GM18505 (cell line): Measurements from ENCODE around the gene ALG13.
"Not testable (repeated sequence)": the region's sequence is repeated elsewhere in the genome, so short reads cannot be mapped to it uniquely, and the experiment has no call there.

ENCODE experiments used
- ATAC-seq: cut with Tn5 transposase; IDR thresholded peaks from one replicate; pipeline ENCODE4 v1.9.1; 2021; ENCODE audit not compliant: unreplicated experiment
- POLR2A ChIP-seq: IDR thresholded peaks from 4 replicates; pipeline ENCODE4 v1.6.1; 2011; ENCODE audit warnings: borderline replicate concordance; ENCODE audit not compliant: insufficient read depth, insufficient read length; ENCODE audit errors: extremely low read depth

Gene ALG13

GRCh38 chrX:111680988-111681779, at the start of gene ALG13:
TSS of gene ALG13 (plus strand) at chrX:111681170. CDS start at chrX:111681219, 49 bp downstream.
- peak; percentile 95 for TF ChIP-seq POLR2A
- peak; percentile 98 for ATAC-seq

- no peak for ATAC-seq
- no peak for TF ChIP-seq POLR2A
These were observed 45.9 kb upstream of the ALG13 start for GRCh38 chrX:111634823-111635729.

- no peak for TF ChIP-seq POLR2A
- no peak for ATAC-seq
These were observed 39.0 kb upstream of the ALG13 start for GRCh38 chrX:111641969-111642368.

DNA sequence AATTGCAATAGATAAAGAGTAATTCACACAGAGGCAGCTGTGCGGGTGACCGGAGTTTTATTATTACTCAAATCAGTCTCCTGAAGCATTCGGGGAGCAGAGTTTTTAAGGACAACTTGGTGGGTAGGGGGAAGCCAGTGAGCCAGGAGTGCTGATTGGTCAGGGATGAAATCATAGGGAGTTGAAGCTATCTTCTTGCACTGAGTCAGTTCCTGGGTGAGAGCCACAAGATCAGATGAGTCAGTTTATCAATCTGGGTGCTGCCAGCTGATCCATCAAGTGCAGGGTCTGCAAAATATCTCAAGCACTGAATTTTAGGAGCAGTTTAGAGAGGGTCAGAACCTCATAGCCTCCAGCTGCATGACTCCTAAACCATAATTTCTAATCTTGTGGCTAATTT, 35.8 kb upstream of the ALG13 start:
- not testable (repeated sequence) for ATAC-seq

GRCh38 chrX:111645607-111646006, 35.4 kb upstream of the ALG13 start:
- no peak for TF ChIP-seq POLR2A
- ATAC-seq, result no peak

GRCh38 chrX:111646515-111646914, 34.5 kb upstream of the ALG13 start:
- ATAC-seq, result no peak
- no peak for TF ChIP-seq POLR2A

- no peak for TF ChIP-seq POLR2A
- no peak for ATAC-seq
These were observed 32.2 kb upstream of the ALG13 start for GRCh38 chrX:111648802-111649201.

GRCh38 chrX:111649638-111650037, 31.3 kb upstream of the ALG13 start:
- TF ChIP-seq POLR2A, result no peak
- ATAC-seq, result no peak

DNA sequence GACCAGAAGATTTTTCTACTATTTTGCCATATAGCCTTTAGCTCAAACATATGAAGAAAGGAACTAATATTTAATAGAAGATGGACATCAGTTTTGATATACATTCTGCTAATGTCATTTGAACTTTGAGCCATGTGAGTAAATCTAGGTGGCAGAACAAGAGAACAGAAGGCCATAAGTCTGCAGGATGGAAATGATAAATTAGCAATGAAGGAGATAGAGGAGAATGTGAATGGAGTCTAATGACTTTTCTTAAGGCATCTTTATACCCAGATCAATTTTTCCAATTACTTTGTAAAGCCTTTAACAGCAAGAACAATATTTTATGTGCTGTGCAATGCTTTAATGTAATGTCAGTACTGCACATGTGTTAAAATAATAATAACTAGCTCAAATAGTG, 30.1 kb upstream of the ALG13 start:
- ATAC-seq, result no peak
- no peak for TF ChIP-seq POLR2A

DNA sequence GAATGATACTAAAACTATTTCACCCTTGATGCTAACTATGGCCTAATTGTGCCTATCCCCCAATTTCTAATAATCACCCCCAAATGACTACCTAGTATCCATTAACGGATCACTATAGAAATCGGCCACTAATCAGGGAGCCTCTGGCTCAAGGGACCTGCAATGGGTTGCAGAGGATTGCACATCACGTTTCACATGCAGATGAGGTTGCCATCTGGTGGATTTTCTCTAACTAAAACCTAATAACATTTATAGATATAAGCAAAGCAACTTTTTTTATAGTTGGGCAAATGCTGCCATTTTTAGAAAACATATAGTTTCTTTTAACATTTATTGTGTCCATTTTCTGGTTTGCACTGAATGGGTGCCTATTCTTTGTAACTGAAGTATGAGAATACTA, 28.3 kb upstream of the ALG13 start:
- TF ChIP-seq POLR2A, result no peak
- no peak for ATAC-seq

GRCh38 chrX:111661241-111661640, 19.7 kb upstream of the ALG13 start:
- no peak for TF ChIP-seq POLR2A

DNA sequence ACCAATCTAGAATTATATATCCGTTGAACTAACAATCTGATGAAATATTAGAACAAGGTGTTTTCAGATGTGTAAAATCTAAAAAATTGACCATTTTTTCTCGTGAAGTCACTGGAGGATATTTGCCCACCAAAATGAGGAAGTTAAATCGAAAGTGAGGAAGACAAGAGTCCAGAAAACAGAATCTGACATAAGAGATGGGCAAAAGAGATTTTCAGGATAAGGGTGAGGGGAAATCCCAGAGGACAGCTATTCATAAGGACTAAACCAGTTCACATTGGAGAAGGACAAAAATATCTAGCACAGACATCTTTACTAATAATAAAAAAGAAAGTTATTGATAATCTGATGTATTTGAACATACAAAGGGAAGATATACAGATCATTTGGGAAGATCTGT, 18.7 kb upstream of the ALG13 start:
- TF ChIP-seq POLR2A, result no peak
- no peak for ATAC-seq

More at GRCh38 chrX:111661241-111661640, 19.7 kb upstream of the ALG13 start:
- no peak for ATAC-seq

DNA sequence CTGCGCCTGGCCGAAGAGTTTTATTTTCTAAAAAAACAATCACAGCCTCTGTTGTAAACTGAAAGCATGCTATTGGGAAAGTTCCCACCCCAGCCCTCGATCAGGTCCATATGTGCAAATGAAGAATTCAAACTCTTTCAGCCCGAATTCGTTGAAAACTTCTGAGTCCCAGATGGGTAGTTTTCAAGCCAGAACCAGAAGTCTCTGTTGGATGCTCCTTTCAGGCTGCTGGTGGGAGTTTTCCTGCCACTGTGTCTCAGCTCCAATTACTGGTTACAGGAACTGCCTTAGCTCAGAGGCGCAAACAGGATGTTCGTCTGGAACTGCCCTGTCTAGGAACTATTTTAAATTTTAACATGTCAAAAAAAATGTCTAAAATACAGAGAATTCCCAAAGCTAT, 9.3 kb upstream of the ALG13 start:
- TF ChIP-seq POLR2A, result no peak
- ATAC-seq, result no peak

DNA sequence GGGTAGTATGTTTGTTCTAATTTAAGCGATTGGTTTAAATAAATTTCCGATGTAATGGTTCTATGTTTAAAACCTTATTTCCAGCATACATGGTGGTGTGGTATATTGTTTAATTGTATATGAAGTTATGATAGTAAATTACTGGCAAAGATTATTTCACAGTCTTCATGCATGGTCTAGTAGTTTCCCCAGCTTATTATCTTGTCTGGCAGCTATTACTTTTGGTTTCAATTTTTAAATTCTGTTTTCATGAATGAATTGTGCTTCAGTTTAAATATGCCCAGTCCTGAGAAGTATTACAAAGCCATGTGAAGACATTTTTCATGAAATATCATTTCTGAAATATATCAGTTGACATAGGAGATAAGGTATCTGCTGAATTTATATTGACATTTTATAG, 6.3 kb downstream of the ALG13 start:
- no peak for ATAC-seq
- TF ChIP-seq POLR2A, result no peak

GRCh38 chrX:111695297-111695880, 14.4 kb downstream of the ALG13 start:
- no peak for TF ChIP-seq POLR2A
- no peak for ATAC-seq
